Measurements from ENCODE around the gene TNFSF11.

DNA sequence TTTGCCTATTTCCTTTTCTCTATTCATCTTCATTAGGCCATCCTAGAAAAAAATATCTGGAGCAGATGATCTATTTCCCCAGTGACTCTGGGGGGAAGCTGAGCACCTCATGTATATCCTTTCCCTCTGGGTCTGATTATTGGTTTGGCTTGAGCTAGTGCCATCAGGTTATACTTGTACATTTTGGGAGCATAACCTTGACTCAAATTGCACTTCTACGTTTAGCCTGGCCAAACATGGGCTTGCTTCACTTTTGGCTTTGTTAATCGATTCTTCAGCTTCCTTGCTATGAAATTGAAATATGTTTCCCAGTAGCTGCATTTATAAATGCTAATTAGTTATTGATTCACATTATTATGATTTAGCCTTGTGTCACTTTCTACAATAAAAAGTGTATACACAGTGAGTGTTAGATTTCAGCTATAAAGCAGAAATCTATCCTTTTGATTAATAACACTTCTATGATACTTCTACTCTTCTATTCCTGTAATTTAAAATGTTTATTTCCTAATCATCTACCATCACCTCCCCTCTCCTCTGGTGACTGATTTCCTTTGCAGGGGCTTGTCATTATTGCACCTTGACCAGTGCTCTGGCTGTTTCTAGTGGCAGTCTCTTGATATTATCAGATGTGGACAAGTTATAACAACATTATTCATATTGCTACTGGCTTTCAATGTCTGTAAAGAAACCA is 37.3 kb downstream of the TNFSF11 start:
- no peak for TF ChIP-seq CTCF (conservative IDR thresholded peaks at IDR 0.05; ENCODE audit: low read length)
- TF ChIP-seq EZH2phosphoT487 (IDR thresholded peaks at IDR 0.05; ENCODE audit: borderline replicate concordance), result no peak

Data from Loucy (cell line).